ENCODE data around the gene TAL1. TPM values are rescaled to one million over a fixed set of nuclear protein-coding genes. Genes with fewer than 3 reads are reported as not detected.

TAL1 gene
- 50.2 and 52.4 TPM in 2 replicates for total RNA-seq
- 30.8 and 36.7 TPM in 2 replicates for polyA plus RNA-seq
- polyA plus RNA-seq (2011; cell fraction: cytosol; rRNA removed) = 24.1 and 26.3 TPM in 2 replicates
- polyA plus RNA-seq (2011; cell fraction: nucleus; rRNA removed) = 82.5 and 84.2 TPM in 2 replicates
- 23.0 and 23.4 TPM in 2 replicates for polyA plus RNA-seq (2012)
- 60.3 and 68.1 TPM in 2 replicates for polyA minus RNA-seq
- not detected for polyA minus RNA-seq (2011; cell fraction: cytosol; rRNA and poly(A)+ RNA removed)
- polyA minus RNA-seq (2011; cell fraction: nucleus; rRNA and poly(A)+ RNA removed) = 28.8 and 35.0 TPM in 2 replicates
- percentile 81 among the genes with signal in this experiment for Bru-seq, nascent RNA
- percentile 91 among the genes with signal in this experiment for BruChase-seq, experiment 1, labeled RNA remaining after a 6-hour chase
- percentile 95 among the genes with signal in this experiment for BruChase-seq, experiment 2, labeled RNA remaining after a 2-hour chase
- long read RNA-seq, full-length matches to known transcripts = 7 of 43 reads
- long read RNA-seq, partial matches to known transcripts = 5 of 43 reads
- long read RNA-seq, other reads (novel, unspliced or antisense) = 31 of 43 reads

- FAIRE-seq = no peak
- no peak for TF ChIP-seq MAX (IDR thresholded peaks at IDR 0.05; ENCODE audit: insufficient read depth, insufficient read length)
- TF ChIP-seq EZH2 (IDR thresholded peaks at IDR 0.05; ENCODE audit: borderline replicate concordance, low read depth, low read length, severe bottlenecking) = no peak
- TF ChIP-seq CTCF (IDR thresholded peaks at IDR 0.05; ENCODE audit: extremely low read depth in 1 of 2, insufficient read depth in 1 of 2, low read depth in 1 of 2, low read length in 2 of 2) = no peak
- peak; percentile 28 for TF ChIP-seq POLR2A (IDR thresholded peaks at IDR 0.05; ENCODE audit: low read depth, low read length)
- peak; percentile 31 for TF ChIP-seq GATA2 (IDR thresholded peaks at IDR 0.05; ENCODE audit: insufficient read depth, insufficient read length, low read depth, low read length)
- TF ChIP-seq JUN (IDR thresholded peaks at IDR 0.05; ENCODE audit: borderline replicate concordance, insufficient read depth, insufficient read length, low read depth) = no peak
- TF ChIP-seq MYC (IDR thresholded peaks at IDR 0.05; ENCODE audit: low read depth, low read length) = no peak
- TF ChIP-seq POLR2AphosphoS5 (IDR thresholded peaks at IDR 0.05; ENCODE audit: insufficient read depth, low read depth, low read length) = peak; percentile 20
- TF ChIP-seq FOS (IDR thresholded peaks at IDR 0.05; ENCODE audit: borderline replicate concordance, insufficient read depth, low read length) = no peak
- Histone ChIP-seq H3K27ac (ENCODE audit: insufficient read depth, low read depth, low read length) (peak within 1 kb of the TSS; percentile 82), H2AFZ (ENCODE audit: low read depth, low read length) (peak within 1 kb of the TSS; percentile 87), H3K4me1 (ENCODE audit: control insufficient read depth, extremely low read depth, insufficient read depth, low read length) (peaks cover 47% of the 10 kb centered on the region), H3K9ac (replicated peaks; ENCODE audit: extremely low read depth, insufficient read depth, low read length) (peak within 1 kb of the TSS; percentile 94), H3K36me3 (ENCODE audit: control insufficient read depth in 2 of 2, extremely low read depth in 1 of 2, insufficient read depth in 2 of 2, low read length in 2 of 2) (no peaks in the 10 kb centered on the region), H3K79me2 (ENCODE audit: control insufficient read depth, insufficient read depth, low read length) (peaks cover 43% of the 10 kb centered on the region), H4K20me1 (replicated peaks; ENCODE audit: control insufficient read depth, extremely low read depth, insufficient read depth, low read length) (no peaks in the 10 kb centered on the region), H3K9me3 (replicated peaks; ENCODE audit: control insufficient read depth, insufficient read depth, low read length) (no peaks in the 10 kb centered on the region), H3K27me3 (ENCODE audit: control insufficient read depth in 2 of 2, insufficient read depth in 2 of 2, low read length in 2 of 2) (no peaks in the 10 kb centered on the region), H3K4me3 (replicated peaks in 1 of 3; ENCODE audit: insufficient read depth in 1 of 3, low read depth in 1 of 3, low read length in 3 of 3) (peak within 1 kb of the TSS; percentile 62 to 94 (median 93)), H3K4me2 (ENCODE audit: insufficient read depth, low read length) (peak within 1 kb of the TSS; percentile 97), H3K9me1 (replicated peaks; ENCODE audit: control insufficient read depth, extremely low read depth, insufficient read depth, low read length) (no peaks in the 10 kb centered on the region)
- dilution Hi-C loops (cut with MboI; ENCODE audit: extremely low pct_ligation_motif_present, low sequenced_read_pairs) (no loop called here), intact Hi-C loops (cut with micrococcal nuclease) (loop anchor here (1.0 kb wide), 1 partner anchor 31 kb away; no protein-coding TSS in a partner anchor)
- BruUV-seq (replicated peaks) = no TSS peak
- ChIA-PET POLR2A (no interaction called here), CTCF (interaction anchor here (1.2 to 2.1 kb wide), 4 partner anchors 14 to 53 kb away, joined by 3 to 6 read pairs (median 4); no protein-coding TSS in a partner anchor)
- peak; percentile 83 for DNase-seq (ENCODE audit: low read depth, low spot score)
These were observed at the start of gene TAL1 for GRCh38 chr1:47232187-47232874. TAL1 (minus strand) TSS chr1:47232225; CDS start chr1:47225888, 6,337 bp downstream.
